Measurements from ENCODE around the gene LEMD2. TPM values are rescaled to one million over a fixed set of nuclear protein-coding genes. Genes with fewer than 3 reads are reported as not detected.

LEMD2 gene
- total RNA-seq, 1 experiment from 2014 or later: 91.8 TPM

DNA sequence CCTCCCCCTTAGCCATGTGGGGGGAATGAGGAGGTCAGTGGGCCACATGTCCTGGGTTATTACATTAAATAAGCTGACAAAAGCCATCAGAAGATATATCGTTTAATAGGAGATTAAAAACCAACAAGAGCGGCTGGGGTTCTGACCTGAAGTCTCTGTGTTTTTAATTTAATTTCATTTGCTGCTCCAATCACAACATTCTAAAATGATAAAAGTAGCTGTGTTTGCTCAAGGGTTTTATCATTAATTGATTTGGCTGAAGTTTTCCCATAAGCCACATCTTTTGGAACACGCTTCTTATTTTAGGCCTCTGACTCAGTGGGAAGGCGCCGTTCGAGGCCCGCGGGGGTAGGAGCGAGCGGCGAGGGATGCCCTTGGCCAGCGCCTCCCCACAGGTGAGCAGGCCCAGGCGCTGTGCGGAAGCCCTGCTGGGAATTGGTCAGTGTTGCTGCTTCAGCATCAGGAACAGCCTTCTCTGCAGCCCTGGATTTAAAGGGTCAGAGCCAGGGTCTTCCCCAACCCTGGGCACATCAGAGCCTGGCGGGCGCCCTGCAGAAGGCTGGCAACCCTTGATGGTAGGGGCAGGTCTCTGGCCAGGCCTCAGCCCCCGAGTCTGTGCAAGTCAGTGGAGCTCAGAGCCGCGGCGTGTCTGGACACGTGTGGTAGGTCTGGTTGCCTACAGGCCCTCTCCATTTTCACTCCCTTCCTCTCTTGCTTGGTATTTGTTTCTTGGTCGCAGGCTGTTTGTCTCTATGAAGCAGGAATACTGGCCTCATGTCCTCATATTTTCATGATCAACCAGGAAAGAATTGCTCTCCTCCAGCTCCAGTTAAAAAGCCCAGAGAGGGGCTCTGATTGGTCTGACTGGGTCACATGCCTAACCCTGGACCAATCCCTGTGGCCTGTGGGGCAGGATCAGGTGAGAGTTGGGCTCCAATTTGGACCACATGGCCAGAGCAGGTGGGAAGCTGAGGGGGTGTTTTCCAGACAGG lies 45.8 kb upstream of the LEMD2 start:
- H3K4me1 ChIP-seq (ENCODE audit: insufficient read depth, low read length): no peaks in the 10 kb centered on the region; the same call in 1 of the 2 replicates
- H3K4me3 Mint-ChIP-seq: no peak overlapping the region
- H3K79me2 ChIP-seq (ENCODE audit: insufficient read depth, low read length): no peaks in the 10 kb centered on the region
- no peaks in the 10 kb centered on the region for H3K23me2 ChIP-seq (ENCODE audit: insufficient read length, low read depth, low read length, poor library complexity, severe bottlenecking)
- no peak overlapping the region for H3K27ac ChIP-seq (ENCODE audit: insufficient read length, low read depth, low read length)
- no peak overlapping the region for H4K8ac ChIP-seq (replicated peaks; ENCODE audit: insufficient read length, low read depth, low read length)
- no peak overlapping the region for H4K5ac ChIP-seq (ENCODE audit: insufficient read length, low read depth, low read length)
- H3K9me3 ChIP-seq (ENCODE audit: control insufficient read depth, low read depth, low read length): no peaks in the 10 kb centered on the region
- H3K79me1 ChIP-seq (ENCODE audit: insufficient read depth, low read depth, low read length, poor library complexity, severe bottlenecking): no peaks in the 10 kb centered on the region
- H2BK15ac ChIP-seq (ENCODE audit: low read depth, low read length): no peak overlapping the region
- H3K9me3 Mint-ChIP-seq: peaks cover 19 to 21% of the 10 kb centered on the region in 2 experiments
- no peak overlapping the region for H3K14ac ChIP-seq (ENCODE audit: insufficient read depth, low read length)
- no peak overlapping the region for H2BK20ac ChIP-seq (ENCODE audit: low read depth, low read length, poor library complexity, severe bottlenecking)
- peaks cover 36% of the 10 kb centered on the region in 2 experiments for H3K4me1 Mint-ChIP-seq
- no peak for DNase-seq
- no peak overlapping the region for H2BK120ac ChIP-seq (ENCODE audit: low read depth, low read length, poor library complexity, severe bottlenecking)
- no peak overlapping the region for H2BK5ac ChIP-seq (ENCODE audit: insufficient read length, low read length)
- no peak overlapping the region for H3K9ac ChIP-seq (ENCODE audit: extremely low read depth, insufficient read length, low read length)
- H3K23ac ChIP-seq (ENCODE audit: insufficient read length, low read depth, low read length): no peak overlapping the region
- no peak overlapping the region for H2AK5ac ChIP-seq (ENCODE audit: insufficient read length, low read length)
- no peak overlapping the region for H3K56ac ChIP-seq (ENCODE audit: insufficient read length, low read depth, low read length)
- no peak overlapping the region for H2AFZ ChIP-seq (ENCODE audit: low read length)
- no peak overlapping the region for H3K18ac ChIP-seq (ENCODE audit: insufficient read length, low read depth, low read length)
- H4K91ac ChIP-seq (ENCODE audit: insufficient read length, low read depth, low read length): no peak overlapping the region
- no peak overlapping the region for H3K4me2 ChIP-seq (ENCODE audit: insufficient read depth, insufficient read length, low read length)
- H2BK12ac ChIP-seq (ENCODE audit: insufficient read length, low read depth, low read length): no peak overlapping the region
- no peak overlapping the region for H3T11ph ChIP-seq (ENCODE audit: low read length)
- H4K20me1 ChIP-seq (ENCODE audit: control insufficient read depth, insufficient read depth, insufficient read length): no peaks in the 10 kb centered on the region
- H3K27ac Mint-ChIP-seq: 0 out of 7 replicates have a peak overlapping the region, but pooled peaks of 1 of the 3 experiments have one; percentile 13
- no peaks in the 10 kb centered on the region for H3K27me3 ChIP-seq (ENCODE audit: insufficient read depth, low read length)
- no peak overlapping the region for H3K4ac ChIP-seq (ENCODE audit: low read depth, low read length)
- H3K36me3 Mint-ChIP-seq (ENCODE audit: insufficient read depth in 1 of 3, low read depth in 3 of 3): peaks cover 7 to 19% (median 10%) of the 10 kb centered on the region in 3 experiments
- TF ChIP-seq, protein P1, sequence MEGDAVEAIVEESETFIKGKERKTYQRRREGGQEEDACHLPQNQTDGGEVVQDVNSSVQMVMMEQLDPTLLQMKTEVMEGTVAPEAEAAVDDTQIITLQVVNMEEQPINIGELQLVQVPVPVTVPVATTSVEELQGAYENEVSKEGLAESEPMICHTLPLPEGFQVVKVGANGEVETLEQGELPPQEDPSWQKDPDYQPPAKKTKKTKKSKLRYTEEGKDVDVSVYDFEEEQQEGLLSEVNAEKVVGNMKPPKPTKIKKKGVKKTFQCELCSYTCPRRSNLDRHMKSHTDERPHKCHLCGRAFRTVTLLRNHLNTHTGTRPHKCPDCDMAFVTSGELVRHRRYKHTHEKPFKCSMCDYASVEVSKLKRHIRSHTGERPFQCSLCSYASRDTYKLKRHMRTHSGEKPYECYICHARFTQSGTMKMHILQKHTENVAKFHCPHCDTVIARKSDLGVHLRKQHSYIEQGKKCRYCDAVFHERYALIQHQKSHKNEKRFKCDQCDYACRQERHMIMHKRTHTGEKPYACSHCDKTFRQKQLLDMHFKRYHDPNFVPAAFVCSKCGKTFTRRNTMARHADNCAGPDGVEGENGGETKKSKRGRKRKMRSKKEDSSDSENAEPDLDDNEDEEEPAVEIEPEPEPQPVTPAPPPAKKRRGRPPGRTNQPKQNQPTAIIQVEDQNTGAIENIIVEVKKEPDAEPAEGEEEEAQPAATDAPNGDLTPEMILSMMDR (conservative IDR thresholded peaks at IDR 0.05): no peak
- peaks cover 23% of the 10 kb centered on the region for H3K27me3 Mint-ChIP-seq (ENCODE audit: low read depth)
- WGBS (ENCODE audit: extremely low coverage, insufficient read length, low lambda C conversion rate): no CpG with 5 or more reads among the region's 22 CpGs
